Uterus (tissue), 4 donors: Measurements from ENCODE around the gene ATP8B3. TPM values are rescaled to one million over a fixed set of nuclear protein-coding genes. Genes with fewer than 3 reads are reported as not detected.
A peak's percentile ranks its signal among the peaks of the same experiment; 100 is the strongest.

Experiments used
- DNase-seq, 2 donors: peaks; one replicate each; pipeline ENCODE4 v3.0.0-alpha.2; 2019 to 2020
- H3K27ac ChIP-seq, 2 donors: fragments of 200-600 bp; sonication (generic); 1 replicate in 1 of 2; 2 replicates in 1 of 2; pipeline ENCODE4 v1.5.1; 2016 to 2018
- H3K27me3 ChIP-seq, 2 donors: fragments of 200-600 bp; sonication (generic); one replicate each; pipeline ENCODE4 v1.5.1; 2018 to 2019; ENCODE audit warnings: control low read depth in 1 of 2
- H3K36me3 ChIP-seq, 2 donors: fragments of 200-600 bp; sonication (generic); one replicate each; pipeline ENCODE4 v1.5.1; 2019; ENCODE audit warnings: control low read depth in 1 of 2
- H3K4me1 ChIP-seq, 2 donors: fragments of 200-600 bp; sonication (generic); one replicate each; pipeline ENCODE4 v1.5.1; 2018 to 2019; ENCODE audit warnings: control low read depth in 1 of 2
- H3K4me3 ChIP-seq, 2 donors: fragments of 200-600 bp; sonication (generic); 1 replicate in 1 of 2; 2 replicates in 1 of 2; pipeline ENCODE4 v1.5.1; 2018 to 2019; ENCODE audit warnings: mild to moderate bottlenecking in 1 of 2
- H3K9me3 ChIP-seq, 2 donors: fragments of 200-600 bp; sonication (generic); one replicate each; pipeline ENCODE4 v1.5.1; 2019; ENCODE audit warnings: control low read depth in 1 of 2
- CTCF ChIP-seq, 4 experiments: fragments of 200-600 bp in 2 of 4; fragments of 450-650 bp in 2 of 4; sonication (generic) in 2 of 4; IDR thresholded peaks; one replicate each; pipeline ENCODE4 v1.5.1; 2016 to 2019; ENCODE audit warnings: antibody characterized with exemption in 4 of 4, mild to moderate bottlenecking in 2 of 4, moderate library complexity in 1 of 4
- POLR2A ChIP-seq, 2 donors: fragments of 450-650 bp; IDR thresholded peaks; one replicate each; pipeline ENCODE4 v1.6.1; 2016; ENCODE audit warnings: antibody characterized with exemption in 2 of 2, mild to moderate bottlenecking in 1 of 2, moderate library complexity in 1 of 2
- intact Hi-C: fragments of 100-400 bp; cut with DNase I; formaldehyde crosslinking; loops from one replicate; pipeline ENCODE4 v1.15.1; 2023; ENCODE audit warnings: low total_unique reads
- total RNA-seq, 4 donors: library from RNA; depleted of rRNA in 3 of 4; stranded (reverse); fragments of >200 nt in 3 of 4; gene quantifications; one replicate each; pipeline versions ENCODE4 v1.1.0 to v1.2.4, GENCODE V29; 2014 to 2023
- donor health status: DM: yes; HTN: yes; CAD: no.

The ATP8B3 gene
- total RNA-seq, 4 donors from 2014 or later, result 1.0 to 3.3 (median 1.7) TPM; not detected in 1

- Histone ChIP-seq H3K27ac (peak overlapping the region in 1 of 2 donors; percentile 13), H3K27me3 (no peaks in the 10 kb centered on the region), H3K4me3 (no peak overlapping the region), H3K4me1 (peaks cover 0 to 42% of the 10 kb centered on the region in 2 donors), H3K9me3 (no peaks in the 10 kb centered on the region), H3K36me3 (no peaks in the 10 kb centered on the region)
- TF ChIP-seq CTCF (IDR thresholded peaks at IDR 0.05) (no peak), POLR2A (IDR thresholded peaks at IDR 0.05) (no peak)
- DNase-seq, result no peak
- intact Hi-C loops, result no loop called here
Observed at GRCh38 chr19:1859331-1859781, 47.3 kb upstream of the ATP8B3 start.

DNA sequence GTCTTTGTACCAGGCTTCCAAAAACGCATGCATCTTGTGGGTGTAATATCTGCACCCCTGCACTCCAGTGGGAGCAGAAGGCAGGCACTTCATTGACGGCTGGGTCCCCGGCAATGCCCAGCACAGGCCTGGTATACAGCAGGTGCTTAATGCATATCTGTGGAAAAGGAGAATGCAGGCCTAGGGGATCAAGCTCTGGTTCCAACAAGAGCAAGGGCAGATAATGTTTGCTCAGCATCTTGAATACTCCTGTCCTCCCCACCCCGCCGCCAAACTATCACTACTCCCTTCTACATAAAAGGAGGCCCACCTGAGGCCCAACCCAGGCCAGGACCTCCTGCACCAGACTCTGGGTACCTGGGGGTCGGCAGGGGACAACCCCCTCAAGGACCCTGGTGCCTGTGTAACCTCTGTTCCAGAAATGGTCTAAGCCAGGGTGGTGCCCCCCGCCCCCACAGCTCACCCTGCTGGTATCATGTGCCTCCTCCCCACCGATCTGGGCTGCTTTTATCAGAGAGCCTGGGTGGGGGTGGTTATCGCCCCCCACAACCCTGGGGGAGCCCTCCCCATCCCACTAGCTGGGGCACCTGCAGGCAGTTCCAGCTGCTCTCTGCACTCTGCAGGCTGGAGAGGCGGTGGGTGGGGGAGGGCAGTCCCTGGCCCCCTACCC is 46.5 kb upstream of the ATP8B3 start:
- Histone ChIP-seq H3K4me3 (no peak overlapping the region), H3K4me1 (peaks cover 0 to 42% of the 10 kb centered on the region in 2 donors), H3K36me3 (no peaks in the 10 kb centered on the region), H3K27me3 (no peaks in the 10 kb centered on the region), H3K27ac (peak overlapping the region in 1 of 2 donors; percentile 13), H3K9me3 (no peaks in the 10 kb centered on the region)
- intact Hi-C loops, result no loop called here
- TF ChIP-seq CTCF (IDR thresholded peaks at IDR 0.05) (no peak), POLR2A (IDR thresholded peaks at IDR 0.05) (no peak)
- DNase-seq, result no peak

DNA sequence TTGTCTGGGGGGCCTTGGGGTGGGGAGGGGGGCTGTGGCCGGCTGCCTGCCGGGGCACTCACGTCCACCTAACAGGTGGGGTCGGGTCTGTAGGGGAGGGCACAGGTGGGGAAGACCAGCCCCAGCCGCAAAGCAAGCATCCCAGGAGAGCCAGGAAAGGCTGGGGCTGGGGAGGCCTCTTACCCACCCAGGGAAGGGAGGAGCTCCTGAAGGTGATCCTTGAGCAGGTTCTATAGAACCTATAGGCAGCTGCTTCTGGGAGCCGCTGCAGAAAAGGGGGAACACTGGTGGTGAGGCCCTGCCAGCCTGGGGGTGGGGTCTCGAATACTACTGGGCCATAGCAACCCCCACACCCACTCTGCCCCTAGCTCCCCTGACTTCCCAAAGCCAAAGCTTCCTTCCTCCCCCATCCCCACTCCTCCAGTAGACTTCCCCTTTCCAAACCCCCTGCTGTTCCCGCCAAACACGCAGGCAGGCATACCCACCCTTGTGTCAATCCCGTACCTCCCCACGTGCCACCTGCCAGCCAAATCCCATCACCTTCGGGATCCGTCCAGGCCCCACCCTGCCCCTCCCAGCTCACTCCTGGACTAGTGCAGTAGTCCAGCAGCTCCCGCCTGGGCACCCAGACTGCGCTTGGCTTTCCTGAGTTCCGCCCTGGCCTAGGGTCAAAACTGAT is 45.7 kb upstream of the ATP8B3 start:
- Histone ChIP-seq H3K9me3 (no peaks in the 10 kb centered on the region), H3K4me1 (peaks cover 0 to 42% of the 10 kb centered on the region in 2 donors), H3K4me3 (peak overlapping the region; percentile 24 to 30), H3K27me3 (no peaks in the 10 kb centered on the region), H3K27ac (peak overlapping the region; percentile 60 to 70), H3K36me3 (no peaks in the 10 kb centered on the region)
- no peak for DNase-seq
- intact Hi-C loops, result no loop called here
- no peak for TF ChIP-seq POLR2A (IDR thresholded peaks at IDR 0.05)
- no peak for TF ChIP-seq CTCF (IDR thresholded peaks at IDR 0.05)

GRCh38 chr19:1856698-1857603 is 44.9 kb upstream of the ATP8B3 start:
- peak; percentile 73 to 76 for DNase-seq
- H3K9me3 ChIP-seq, result no peaks in the 10 kb centered on the region
- no peaks in the 10 kb centered on the region for H3K27me3 ChIP-seq
- intact Hi-C loops, result no loop called here
- TF ChIP-seq POLR2A (IDR thresholded peaks at IDR 0.05) (no peak), CTCF (IDR thresholded peaks at IDR 0.05) (no peak)
- peak overlapping the region; percentile 24 to 30 for H3K4me3 ChIP-seq
- H3K36me3 ChIP-seq, result no peaks in the 10 kb centered on the region
- peak overlapping the region; percentile 60 to 70 for H3K27ac ChIP-seq
- H3K4me1 ChIP-seq, result peaks cover 0 to 38% of the 10 kb centered on the region in 2 donors
